Measurements from ENCODE around the gene STX5. TPM values are rescaled to one million over a fixed set of nuclear protein-coding genes. Genes with fewer than 3 reads are reported as not detected.
A peak's percentile ranks its signal among the peaks of the same experiment; 100 is the strongest.

STX5 gene
- total and polyA plus RNA-seq, 2 donors from 2014 or later = 39.6 to 44.6 TPM

DNA sequence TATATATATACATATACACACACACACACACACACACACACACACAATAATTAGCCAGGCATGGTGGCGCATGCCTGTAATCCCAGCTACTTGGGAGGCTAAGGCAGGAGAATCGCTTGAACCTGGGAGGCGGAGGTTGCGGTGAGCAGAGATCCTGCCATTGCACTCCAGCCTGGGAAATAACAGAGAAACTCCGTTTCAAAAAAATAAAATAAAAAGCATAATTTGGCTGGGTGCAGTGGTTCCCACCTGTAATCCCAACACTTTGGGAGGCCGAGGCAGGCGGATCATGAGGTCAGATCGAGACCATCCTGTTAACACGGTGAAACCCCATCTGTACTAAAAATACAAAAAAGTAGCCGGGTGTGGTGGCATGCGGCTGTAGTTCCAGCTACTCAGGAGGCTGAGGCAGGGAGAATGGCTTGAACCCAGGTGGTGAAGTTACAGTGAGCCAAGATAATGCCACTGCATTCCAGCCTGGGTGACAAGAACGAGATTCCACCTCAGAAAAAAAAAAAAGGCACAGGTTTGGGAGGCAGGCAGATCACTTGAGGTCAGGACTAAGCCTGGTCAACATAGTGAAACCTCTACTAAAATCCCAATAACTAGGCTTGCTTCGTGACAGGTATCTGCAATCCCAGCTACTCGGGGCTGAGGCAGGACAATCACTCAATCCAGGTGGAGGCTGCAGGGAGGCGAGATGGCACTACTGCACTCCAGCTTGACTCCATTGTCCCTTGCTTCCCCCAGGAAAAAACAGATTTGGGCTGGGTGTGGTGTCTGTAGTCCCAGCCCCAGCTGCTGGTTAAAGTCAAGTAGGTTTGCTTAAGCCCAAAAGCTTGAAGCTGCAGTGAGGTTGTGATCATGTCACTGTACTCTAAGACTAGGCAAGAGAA, 19.3 kb upstream of the STX5 start:
- DNase-seq = peak in 1 of 5 donors; percentile 8
- Histone ChIP-seq H3K9ac (ENCODE audit: low read length in 3 of 3) (no peak overlapping the region), H3K4me1 (ENCODE audit: control insufficient read depth in 2 of 3, insufficient read depth in 2 of 3, low read depth in 1 of 3, low read length in 3 of 3) (peaks cover 4 to 18% (median 9%) of the 10 kb centered on the region in 3 donors), H3K27ac (ENCODE audit: low read depth in 2 of 2, low read length in 2 of 2) (no peak overlapping the region), H3K27me3 (ENCODE audit: control insufficient read depth, insufficient read depth, low read length) (no peaks in the 10 kb centered on the region), H3K9me3 (ENCODE audit: control insufficient read depth in 2 of 3, insufficient read depth in 1 of 3, low read length in 3 of 3) (no peaks in the 10 kb centered on the region), H3K4me3 (ENCODE audit: low read length in 3 of 3) (no peak overlapping the region), H3K36me3 (ENCODE audit: control insufficient read depth in 2 of 3, insufficient read depth in 3 of 3, low read length in 3 of 3) (peaks cover 18 to 28% (median 18%) of the 10 kb centered on the region in 3 donors)
- intact Hi-C loops (cut with DNase I) = no loop called here
- FAIRE-seq = no peak
- TF ChIP-seq, protein P1, sequence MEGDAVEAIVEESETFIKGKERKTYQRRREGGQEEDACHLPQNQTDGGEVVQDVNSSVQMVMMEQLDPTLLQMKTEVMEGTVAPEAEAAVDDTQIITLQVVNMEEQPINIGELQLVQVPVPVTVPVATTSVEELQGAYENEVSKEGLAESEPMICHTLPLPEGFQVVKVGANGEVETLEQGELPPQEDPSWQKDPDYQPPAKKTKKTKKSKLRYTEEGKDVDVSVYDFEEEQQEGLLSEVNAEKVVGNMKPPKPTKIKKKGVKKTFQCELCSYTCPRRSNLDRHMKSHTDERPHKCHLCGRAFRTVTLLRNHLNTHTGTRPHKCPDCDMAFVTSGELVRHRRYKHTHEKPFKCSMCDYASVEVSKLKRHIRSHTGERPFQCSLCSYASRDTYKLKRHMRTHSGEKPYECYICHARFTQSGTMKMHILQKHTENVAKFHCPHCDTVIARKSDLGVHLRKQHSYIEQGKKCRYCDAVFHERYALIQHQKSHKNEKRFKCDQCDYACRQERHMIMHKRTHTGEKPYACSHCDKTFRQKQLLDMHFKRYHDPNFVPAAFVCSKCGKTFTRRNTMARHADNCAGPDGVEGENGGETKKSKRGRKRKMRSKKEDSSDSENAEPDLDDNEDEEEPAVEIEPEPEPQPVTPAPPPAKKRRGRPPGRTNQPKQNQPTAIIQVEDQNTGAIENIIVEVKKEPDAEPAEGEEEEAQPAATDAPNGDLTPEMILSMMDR (IDR thresholded peaks at IDR 0.05; ENCODE audit: borderline replicate concordance, extremely low read depth, insufficient read depth) = no peak

DNA sequence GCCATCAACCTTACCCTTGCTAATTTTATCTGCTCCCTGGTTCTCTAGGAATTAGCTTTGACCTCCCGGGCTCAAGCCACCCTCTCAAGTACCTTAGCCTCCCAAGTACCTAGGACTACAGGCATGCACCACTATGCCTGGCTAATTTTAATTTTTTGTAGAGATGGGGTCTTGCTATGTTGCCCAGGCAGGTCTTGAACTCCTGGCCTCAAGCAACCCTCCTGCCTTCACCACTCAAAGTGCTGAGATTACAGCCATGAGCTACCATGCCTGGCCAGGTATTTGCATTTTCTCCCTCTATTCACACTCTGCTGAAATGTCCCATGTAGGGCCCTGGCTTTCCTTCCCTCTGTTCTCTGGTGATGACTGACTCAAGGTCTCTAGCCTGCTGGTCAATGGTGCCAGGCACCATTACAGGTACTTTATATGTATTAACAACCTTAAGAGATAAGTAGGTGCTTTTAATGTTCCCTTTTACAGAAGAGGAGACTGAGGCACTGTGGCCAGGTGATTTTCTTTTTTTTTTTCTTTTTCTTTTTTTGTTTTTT, 16.0 kb upstream of the STX5 start:
- peak in 1 of 5 donors; percentile 8 for DNase-seq
- H3K4me1 ChIP-seq (ENCODE audit: control insufficient read depth in 2 of 3, insufficient read depth in 2 of 3, low read depth in 1 of 3, low read length in 3 of 3) = peaks cover 0 to under 1% (median 0%) of the 10 kb centered on the region in 3 donors
- TF ChIP-seq, protein P1 (IDR thresholded peaks at IDR 0.05; ENCODE audit: borderline replicate concordance, extremely low read depth, insufficient read depth) = no peak
- H3K36me3 ChIP-seq (ENCODE audit: control insufficient read depth in 2 of 3, insufficient read depth in 3 of 3, low read length in 3 of 3) = peaks cover 5 to 16% (median 9%) of the 10 kb centered on the region in 3 donors
- FAIRE-seq = no peak
- no peak overlapping the region for H3K27ac ChIP-seq (ENCODE audit: low read depth in 2 of 2, low read length in 2 of 2)
- H3K9ac ChIP-seq (ENCODE audit: low read length in 3 of 3) = no peak overlapping the region
- intact Hi-C loops (cut with DNase I) = no loop called here
- no peaks in the 10 kb centered on the region for H3K9me3 ChIP-seq (ENCODE audit: control insufficient read depth in 2 of 3, insufficient read depth in 1 of 3, low read length in 3 of 3)
- no peak overlapping the region for H3K4me3 ChIP-seq (ENCODE audit: low read length in 3 of 3)
- H3K27me3 ChIP-seq (ENCODE audit: control insufficient read depth, insufficient read depth, low read length) = no peaks in the 10 kb centered on the region

DNA sequence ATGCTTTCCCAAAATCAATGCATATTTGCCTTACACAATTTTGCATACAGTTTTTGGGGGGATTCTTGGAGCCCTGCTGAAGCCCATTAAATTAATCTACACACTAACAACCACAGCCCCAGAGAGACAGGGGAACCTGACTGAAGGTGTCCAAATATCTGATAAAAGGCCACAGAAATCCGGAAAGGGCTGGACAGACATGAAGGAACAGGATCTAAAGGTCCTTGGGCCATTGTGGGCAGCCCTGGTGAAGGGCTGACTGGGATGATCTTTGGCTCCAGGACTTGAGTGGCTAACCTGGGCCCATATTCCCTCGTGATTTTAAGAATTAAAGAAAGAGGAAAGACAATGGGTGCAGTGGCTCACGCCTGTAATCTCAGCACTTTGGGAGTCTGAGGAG, 14.3 kb upstream of the STX5 start:
- Histone ChIP-seq H3K4me3 (ENCODE audit: low read length in 3 of 3) (no peak overlapping the region), H3K36me3 (ENCODE audit: control insufficient read depth in 2 of 3, insufficient read depth in 3 of 3, low read length in 3 of 3) (no peaks in the 10 kb centered on the region), H3K4me1 (ENCODE audit: control insufficient read depth in 2 of 3, insufficient read depth in 2 of 3, low read depth in 1 of 3, low read length in 3 of 3) (peaks cover 0 to 6% (median 5%) of the 10 kb centered on the region in 3 donors), H3K9me3 (ENCODE audit: control insufficient read depth in 2 of 3, insufficient read depth in 1 of 3, low read length in 3 of 3) (no peaks in the 10 kb centered on the region), H3K9ac (ENCODE audit: low read length in 3 of 3) (no peak overlapping the region), H3K27ac (ENCODE audit: low read depth in 2 of 2, low read length in 2 of 2) (no peak overlapping the region), H3K27me3 (ENCODE audit: control insufficient read depth, insufficient read depth, low read length) (no peaks in the 10 kb centered on the region)
- TF ChIP-seq, protein P1 (IDR thresholded peaks at IDR 0.05; ENCODE audit: borderline replicate concordance, extremely low read depth, insufficient read depth) = no peak
- FAIRE-seq = no peak
- DNase-seq = peak in 1 of 5 donors; percentile 8
- intact Hi-C loops (cut with DNase I) = no loop called here

All from kidney (tissue), 14 donors.